PC-3 (cell line): Measurements from ENCODE around the gene OTUD6A. TPM values are rescaled to one million over a fixed set of nuclear protein-coding genes. Genes with fewer than 3 reads are reported as not detected.
"Not testable (repeated sequence)": the region's sequence is repeated elsewhere in the genome, so short reads cannot be mapped to it uniquely, and the experiment has no call there.

ENCODE experiments used
- ATAC-seq: fragments of 200-7000 bp; cut with Tn5 transposase; 2 replicates; pipeline ENCODE4 v1.9.1; 2020; ENCODE audit warnings: mild to moderate bottlenecking, moderate library complexity
- BruUV-seq: library from RNA; stranded (reverse); fragments of 400-500 nt; replicated peaks from 2 replicates; lab custom pipeline; 2021; lab: Mats Ljungman, UMichigan
- CTCF ChIA-PET: fragments of 300-600 bp; sonication (Branson Sonifier 250); formaldehyde crosslinking; loops from one replicate; lab custom pipeline; 2022; ENCODE audit warnings: antibody characterized with exemption; lab: Charles Lee
- POLR2A ChIA-PET: fragments of 300-600 bp; sonication (Branson Sonifier 250); formaldehyde crosslinking; loops from one replicate; lab custom pipeline; 2022; ENCODE audit warnings: antibody characterized with exemption; ENCODE audit not compliant: unreplicated experiment; lab: Charles Lee
- DNase-seq: peaks from one replicate; pipeline ENCODE4 v3.0.0-alpha.2; 2015
- H2AFZ ChIP-seq: fragments of 300-600 bp; sonication (generic); 2 replicates; pipeline ENCODE4 v1.6.0; 2016; ENCODE audit warnings: antibody characterized with exemption, low read length
- H3F3A ChIP-seq: fragments of 300-600 bp; sonication (generic); one replicate; pipeline ENCODE4 v1.6.0; 2017; ENCODE audit warnings: antibody characterized with exemption, low read length, control low read depth, mild to moderate bottlenecking; ENCODE audit not compliant: unreplicated experiment
- H3K27ac ChIP-seq: fragments of 300-600 bp; sonication (generic); 2 replicates; pipeline ENCODE4 v1.5.1; 2016; ENCODE audit warnings: mild to moderate bottlenecking, low read length
- H3K27me3 ChIP-seq: fragments of 300-600 bp; sonication (generic); 2 replicates; pipeline ENCODE4 v1.6.1; 2016; ENCODE audit warnings: low read length, mixed read lengths
- H3K36me3 ChIP-seq: fragments of 300-600 bp; sonication (generic); 2 replicates; pipeline ENCODE4 v1.6.1; 2016; ENCODE audit warnings: low read depth, mixed run types, low read length, mixed read lengths
- H3K4me1 ChIP-seq: fragments of 300-600 bp; sonication (generic); 2 replicates; pipeline ENCODE4 v1.5.1; 2016; ENCODE audit warnings: low read length; ENCODE audit not compliant: insufficient read depth
- H3K4me2 ChIP-seq: fragments of 300-600 bp; sonication (generic); 2 replicates; pipeline ENCODE4 v1.6.0; 2016; ENCODE audit warnings: low read length
- H3K4me3 ChIP-seq: fragments of 300-600 bp; sonication (generic); 2 replicates; pipeline ENCODE4 v1.5.1; 2016; ENCODE audit warnings: mild to moderate bottlenecking, low read length, mixed read lengths
- H3K79me2 ChIP-seq: fragments of 300-600 bp; sonication (generic); 2 replicates; pipeline ENCODE4 v1.6.1; 2017; ENCODE audit warnings: low read length, mixed read lengths
- H3K9ac ChIP-seq: fragments of 300-600 bp; sonication (generic); 2 replicates; pipeline ENCODE4 v1.6.0; 2016; ENCODE audit warnings: mild to moderate bottlenecking, low read length
- H3K9me2 ChIP-seq: fragments of 300-600 bp; sonication (generic); replicated peaks from 2 replicates; pipeline ENCODE4 v1.6.1; 2016; ENCODE audit warnings: mixed run types, low read length, mixed read lengths
- H3K9me3 ChIP-seq: fragments of 300-600 bp; sonication (generic); 2 replicates; pipeline ENCODE4 v1.6.1; 2016; ENCODE audit warnings: low read length, mixed read lengths
- H4K20me1 ChIP-seq: fragments of 300-600 bp; sonication (generic); 2 replicates; pipeline ENCODE4 v1.6.1; 2016; ENCODE audit warnings: low read length, mixed read lengths
- CTCF ChIP-seq: fragments of 300-600 bp; sonication (generic); conservative IDR thresholded peaks from 2 replicates; pipeline ENCODE4 v1.5.1; 2017; ENCODE audit warnings: antibody characterized with exemption, low read depth, mild to moderate bottlenecking, low read length
- EZH2 ChIP-seq: fragments of 300-600 bp; sonication (generic); IDR thresholded peaks from one replicate; pipeline ENCODE4 v1.6.1; 2017; ENCODE audit warnings: antibody characterized with exemption, mild to moderate bottlenecking, low read length; ENCODE audit not compliant: unreplicated experiment
- EZH2phosphoT487 ChIP-seq: fragments of 300-600 bp; sonication (generic); IDR thresholded peaks from 2 replicates; pipeline ENCODE4 v1.6.1; 2018; ENCODE audit warnings: mild to moderate bottlenecking, antibody characterized with exemption, low read length, borderline replicate concordance
- intact Hi-C: fragments of 100-400 bp; cut with micrococcal nuclease; formaldehyde crosslinking; loops from 2 replicates; pipeline ENCODE4 v1.9.0; 2023
- microRNA-seq: library from miRNA; unstranded; fragments of <30 nt; microRNA quantifications from one replicate; pipeline ENCODE4 v1.1.0, GENCODE V29; 2020; ENCODE audit not compliant: unreplicated experiment
- total RNA-seq: library from RNA; depleted of rRNA; stranded (reverse); fragments of >200 nt; gene quantifications from 2 replicates; pipeline ENCODE4 v1.2.3, GENCODE V29; 2014; rRNA removed

Gene OTUD6A
- total RNA-seq, 1 experiment from 2014 or later = not detected

GRCh38 chrX:70105229-70105628 is 43.0 kb downstream of the OTUD6A start:
- intact Hi-C loops = no loop called here
- H3K27me3 ChIP-seq = no peaks in the 10 kb centered on the region
- H3K9ac ChIP-seq = no peak overlapping the region
- H2AFZ ChIP-seq = no peak overlapping the region
- no peak overlapping the region for H3K4me3 ChIP-seq
- ChIA-PET CTCF (interaction anchor here (0.7 kb wide), 1 partner anchor 190 kb away, joined by 3 read pairs; no protein-coding TSS in a partner anchor), POLR2A (no interaction called here)
- no peaks in the 10 kb centered on the region for H3K79me2 ChIP-seq
- BruUV-seq = no TSS peak
- no peak overlapping the region for H3K27ac ChIP-seq
- DNase-seq = no peak
- no peaks in the 10 kb centered on the region for H3K9me3 ChIP-seq
- no peaks in the 10 kb centered on the region for H3K9me2 ChIP-seq
- no peaks in the 10 kb centered on the region for H3K36me3 ChIP-seq
- no peaks in the 10 kb centered on the region for H4K20me1 ChIP-seq
- H3K4me2 ChIP-seq = no peak overlapping the region
- no peaks in the 10 kb centered on the region for H3K4me1 ChIP-seq
- TF ChIP-seq EZH2 = no peak
- TF ChIP-seq EZH2phosphoT487 = no peak
- no peak for TF ChIP-seq CTCF
- H3F3A ChIP-seq = no peaks in the 10 kb centered on the region
- ATAC-seq = no peak

GRCh38 chrX:70111436-70112026 is 49.3 kb downstream of the OTUD6A start:
- H3F3A ChIP-seq, BruUV-seq, H3K27me3 ChIP-seq, DNase-seq, ATAC-seq, H3K36me3 ChIP-seq, H3K4me1 ChIP-seq, H3K4me3 ChIP-seq, POLR2A ChIA-PET, H2AFZ ChIP-seq, H4K20me1 ChIP-seq, H3K27ac ChIP-seq, H3K9me3 ChIP-seq, H3K9me2 ChIP-seq, H3K79me2 ChIP-seq, H3K9ac ChIP-seq, H3K4me2 ChIP-seq, CTCF ChIA-PET, intact Hi-C loops: not testable (repeated sequence)

Small RNA genes within 50 kb of the gene (microRNA-seq; reads per million reads assigned to microRNA genes)
- not detected for gene MIR676

Other genes starting within 250 kb of the OTUD6A start
- not detected in 2 replicates for gene AWAT2, start 12.5 kb upstream of the OTUD6A start, total RNA-seq
- gene IGBP1, start 71.0 kb downstream of the OTUD6A start, total RNA-seq = 43.0 and 51.1 TPM in 2 replicates
- gene DGAT2L6, start 115.0 kb downstream of the OTUD6A start, total RNA-seq = not detected in 2 replicates
- gene AWAT1, start 172.2 kb downstream of the OTUD6A start, total RNA-seq = not detected in 2 replicates
- gene P2RY4, start 197.7 kb downstream of the OTUD6A start, total RNA-seq = 0.62 TPM in 1 of 2 replicates, not detected in the other
- gene ARR3, start 205.9 kb downstream of the OTUD6A start, total RNA-seq = not detected in 2 replicates
- gene RAB41, start 219.7 kb downstream of the OTUD6A start, total RNA-seq = not detected in 2 replicates
- 69.5 and 83.0 TPM in 2 replicates for gene PDZD11, start 227.5 kb downstream of the OTUD6A start, total RNA-seq
- gene KIF4A, start 227.6 kb downstream of the OTUD6A start, total RNA-seq = 35.8 and 43.5 TPM in 2 replicates